Cortex of kidney (tissue), 1 donor: ENCODE measurements around the gene CDKN2AIPNL.
"Not testable (repeated sequence)": the region's sequence is repeated elsewhere in the genome, so short reads cannot be mapped to it uniquely, and the experiment has no call there.

ENCODE experiments used
- DNase-seq: peaks from one replicate; lab custom pipeline; 2025; lab: John Stamatoyannopoulos, UW

CDKN2AIPNL gene

DNA sequence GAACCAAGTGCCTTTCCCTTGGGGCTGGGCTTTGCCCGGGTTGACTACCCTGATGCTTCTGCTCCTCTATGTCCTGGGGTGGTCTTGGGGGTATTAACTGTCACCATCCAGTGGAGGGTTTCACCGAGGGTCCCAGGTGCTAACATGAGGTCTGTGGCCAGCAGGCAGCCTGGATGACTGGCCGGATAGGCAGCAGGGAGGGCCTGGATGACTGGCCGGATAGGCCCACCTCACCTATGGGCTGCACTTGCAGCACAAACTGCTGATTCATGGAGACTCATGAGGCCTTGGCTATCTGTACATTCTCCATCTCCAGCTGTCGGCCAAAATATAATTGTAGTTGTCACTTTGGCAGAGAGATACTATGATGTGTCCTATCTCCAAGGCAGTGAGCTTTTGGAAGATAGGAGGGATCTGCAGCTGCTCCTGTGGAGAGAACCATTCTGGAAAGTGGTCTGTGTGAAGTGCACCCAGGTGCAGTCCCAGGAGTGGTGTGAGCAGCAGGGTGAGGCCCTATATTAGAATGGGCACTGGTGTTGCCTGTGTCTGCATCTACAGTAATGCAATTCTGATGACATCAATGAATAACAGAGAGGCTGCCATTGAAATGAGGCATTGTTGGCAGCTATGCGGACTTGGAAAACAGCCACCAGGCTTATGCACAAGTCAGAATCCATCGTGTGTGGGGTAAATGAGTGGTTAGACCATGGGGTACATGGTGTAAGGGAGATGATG lies 26.3 kb upstream of the CDKN2AIPNL start:
- no peak for DNase-seq

DNA sequence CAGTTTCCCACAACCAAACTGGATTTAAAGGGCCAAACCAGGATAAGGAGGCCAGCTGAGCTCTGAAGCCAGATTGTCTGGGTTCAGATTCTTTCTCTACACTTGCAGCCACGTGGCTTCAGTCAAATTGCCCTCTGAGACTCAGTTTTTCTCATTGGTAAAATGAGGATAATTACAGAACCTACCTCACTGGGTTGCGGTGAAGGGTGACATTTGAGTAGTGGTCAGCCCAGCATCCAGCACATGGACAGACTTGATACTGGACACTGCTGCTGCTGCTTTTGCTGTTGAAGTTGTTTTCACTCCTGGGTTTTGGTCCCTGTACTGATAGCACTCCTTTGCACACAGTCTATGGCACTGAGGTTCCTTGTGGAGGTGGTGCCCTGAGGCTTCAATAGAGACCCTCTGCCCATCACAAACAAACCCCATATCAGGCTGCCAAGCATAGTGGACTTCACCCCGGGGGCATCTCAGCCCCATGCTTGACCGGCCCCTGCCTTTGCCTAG lies 25.7 kb upstream of the CDKN2AIPNL start:
- no peak for DNase-seq

DNA sequence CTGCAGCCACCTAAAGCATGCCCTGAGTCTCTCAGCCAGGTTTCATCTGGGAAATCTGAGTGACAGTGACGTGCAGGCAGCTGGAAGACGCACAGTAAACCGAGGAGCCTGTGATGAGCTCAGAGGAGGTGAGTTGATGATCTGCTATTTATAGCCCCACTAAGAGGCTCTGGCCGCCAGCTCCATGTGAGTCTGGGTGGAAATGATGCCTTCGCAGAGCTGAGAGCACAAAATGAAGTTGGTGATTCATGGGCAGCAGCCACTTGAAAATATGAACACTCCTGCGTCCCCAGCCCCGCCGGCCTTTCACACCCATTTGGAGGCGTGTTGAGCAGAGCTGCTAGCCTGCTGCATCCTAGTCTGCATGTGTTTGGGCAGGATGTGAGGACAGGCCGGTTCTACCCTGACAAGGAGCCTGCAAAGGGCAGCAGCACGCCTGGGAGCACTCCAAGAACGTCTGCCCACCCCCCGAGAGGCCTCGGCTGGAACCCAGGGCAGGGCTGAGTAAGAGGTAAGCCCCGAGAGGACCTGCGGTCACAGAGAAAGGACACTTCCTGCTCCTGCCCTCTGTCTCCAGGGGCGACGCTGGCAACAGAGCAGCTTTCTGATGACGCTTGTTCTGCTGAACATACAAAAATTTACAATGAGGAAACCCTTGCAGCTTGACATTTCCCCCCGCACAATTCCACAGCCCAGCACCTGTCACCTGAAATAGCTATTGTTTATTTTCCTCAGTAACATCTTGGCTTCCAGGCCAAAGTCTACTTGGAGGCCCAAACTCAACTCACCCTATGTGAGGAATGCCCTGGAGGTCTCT lies 25.1 kb upstream of the CDKN2AIPNL start:
- no peak for DNase-seq

- no peak for DNase-seq
These were observed 23.9 kb upstream of the CDKN2AIPNL start for GRCh38 chr5:134435560-134435959.

- DNase-seq: no peak
These were observed 21.1 kb upstream of the CDKN2AIPNL start for GRCh38 chr5:134432677-134433359.

- no peak for DNase-seq
These were observed 20.5 kb upstream of the CDKN2AIPNL start for GRCh38 chr5:134432174-134432573.

DNA sequence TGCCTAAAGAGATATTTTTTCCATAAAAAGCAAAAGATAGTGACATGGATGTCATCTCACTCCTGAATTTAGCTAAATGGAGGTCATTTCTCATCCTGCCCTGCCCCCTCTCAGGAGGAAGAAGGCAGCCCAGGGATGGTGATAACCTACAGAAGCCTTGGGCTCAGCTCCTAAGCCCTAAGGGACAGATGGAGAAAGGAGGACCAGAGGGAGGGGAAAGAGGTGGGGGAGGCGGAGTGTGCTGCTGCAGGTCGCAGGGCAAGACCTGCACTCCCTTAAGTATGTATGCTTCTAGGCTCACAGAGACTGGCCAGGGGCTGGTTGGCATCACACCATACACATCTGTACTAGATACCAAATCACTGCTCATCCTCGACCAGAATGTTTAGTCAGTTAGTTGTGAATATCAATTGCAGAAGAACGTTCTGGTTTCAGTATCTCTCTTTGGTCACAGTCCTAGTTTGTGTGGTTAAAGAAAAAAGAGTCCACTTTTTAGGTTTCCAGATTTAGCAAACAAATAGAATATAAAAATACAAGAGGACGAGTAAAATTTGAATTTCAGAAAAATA lies 18.4 kb upstream of the CDKN2AIPNL start:
- no peak for DNase-seq

GRCh38 chr5:134427540-134428041 lies 15.9 kb upstream of the CDKN2AIPNL start:
- DNase-seq: no peak

DNA sequence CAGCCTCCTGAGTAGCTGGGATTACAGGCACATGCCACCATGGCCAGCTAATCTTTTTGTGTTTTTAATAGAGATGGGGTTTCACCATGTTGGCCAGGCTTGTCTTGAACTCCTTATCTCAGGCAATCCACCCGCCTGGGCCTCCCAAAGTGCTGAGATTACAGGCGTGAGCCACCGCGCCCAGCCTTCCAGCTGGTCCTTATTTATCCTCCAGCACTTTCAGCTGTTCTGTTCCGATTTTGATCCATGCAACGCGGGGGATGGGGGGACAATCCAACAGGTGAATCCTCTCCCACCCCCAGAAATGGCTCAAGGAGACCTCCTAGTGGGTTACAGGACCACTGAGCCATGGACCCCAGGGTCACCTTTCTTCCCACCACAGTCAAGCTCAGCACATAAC lies 14.7 kb upstream of the CDKN2AIPNL start:
- no peak for DNase-seq

DNA sequence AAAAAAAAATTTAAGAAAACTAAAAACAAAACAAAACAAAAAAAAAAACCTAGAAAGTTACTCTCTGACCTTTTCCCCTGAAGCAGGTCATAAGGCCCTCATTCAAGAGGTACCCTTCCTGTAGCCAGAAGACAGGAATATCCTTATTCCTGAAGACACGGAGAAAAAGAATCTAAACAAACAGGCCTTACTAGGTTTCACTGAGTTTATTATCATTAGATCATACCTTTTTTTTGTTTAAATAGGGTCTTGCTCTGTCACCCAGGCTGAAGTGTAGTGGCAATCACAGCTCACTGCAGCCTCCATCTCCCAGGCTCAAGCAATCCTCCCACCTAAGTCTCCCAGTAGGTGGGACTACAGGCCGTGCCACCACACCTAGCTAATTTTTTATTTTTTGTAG lies 11.7 kb upstream of the CDKN2AIPNL start:
- no peak for DNase-seq

DNA sequence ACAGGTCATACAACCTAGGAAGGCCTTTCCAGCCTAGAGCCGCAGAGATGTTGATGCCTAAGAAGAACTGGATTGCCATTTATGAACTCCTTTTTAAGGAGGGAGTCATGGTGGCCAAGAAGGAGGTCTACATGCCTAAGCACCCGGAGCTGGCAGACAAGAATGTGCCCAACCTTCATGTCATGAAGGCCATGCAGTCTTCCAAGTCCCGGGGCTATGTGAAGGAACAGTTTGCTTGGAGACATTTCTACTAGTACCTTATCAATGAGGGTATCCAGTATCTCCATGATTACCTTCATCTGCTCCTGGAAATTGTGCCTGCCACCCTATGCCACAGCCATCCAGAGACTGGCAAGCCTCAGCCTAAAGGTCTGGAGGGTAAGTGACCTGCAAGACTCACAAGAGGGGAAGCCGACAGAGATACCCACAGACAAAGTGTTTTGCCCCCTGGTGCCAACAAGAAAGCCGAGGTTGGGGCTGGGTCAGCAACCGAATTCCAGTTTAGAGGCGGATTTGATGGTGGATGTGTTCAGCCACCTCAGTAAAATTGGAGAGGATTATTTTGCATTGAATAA lies 11.2 kb upstream of the CDKN2AIPNL start:
- DNase-seq: no peak

- not testable (repeated sequence) for DNase-seq
These were observed 9.4 kb upstream of the CDKN2AIPNL start for GRCh38 chr5:134421038-134421437.

- DNase-seq: no peak
These were observed 8.7 kb upstream of the CDKN2AIPNL start for GRCh38 chr5:134420343-134420742.

DNA sequence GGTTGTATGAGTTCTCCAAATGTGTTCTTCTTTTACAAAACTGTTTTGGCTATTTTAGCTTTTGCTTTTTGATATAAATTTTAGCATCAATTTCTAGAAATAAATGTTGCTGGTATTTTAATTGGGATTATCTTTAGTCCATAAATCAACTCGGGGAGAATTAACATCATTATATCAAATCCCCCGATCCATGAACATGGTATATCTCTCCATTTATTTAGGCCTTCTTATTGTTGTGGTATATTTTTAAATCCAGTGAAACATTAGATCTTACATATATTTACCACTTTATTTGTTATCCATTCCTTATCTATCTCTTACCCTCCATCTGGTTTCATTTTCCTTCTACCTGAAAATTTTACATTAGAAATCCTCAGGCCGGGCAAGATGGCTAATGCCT lies 7.3 kb upstream of the CDKN2AIPNL start:
- no peak for DNase-seq

GRCh38 chr5:134417707-134418106 lies 6.0 kb upstream of the CDKN2AIPNL start:
- no peak for DNase-seq

GRCh38 chr5:134413046-134413445 lies 1.4 kb upstream of the CDKN2AIPNL start:
- no peak for DNase-seq

DNA sequence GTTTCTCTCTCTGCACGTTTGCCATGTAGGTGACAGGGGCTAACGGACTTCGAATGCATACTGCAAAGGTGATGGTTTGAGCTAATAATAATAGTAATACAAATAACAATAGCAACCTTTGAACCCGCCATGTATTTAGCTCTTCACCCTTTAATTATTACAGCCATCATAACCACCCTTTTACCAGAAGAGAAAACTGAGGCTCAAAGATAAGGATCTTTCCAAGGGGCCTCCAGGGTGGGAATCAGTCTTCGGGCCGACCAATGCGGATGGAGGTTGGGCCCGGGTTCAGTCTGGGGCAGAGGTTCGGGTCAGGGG lies 494 bp downstream of the CDKN2AIPNL start:
- DNase-seq: no peak

DNA sequence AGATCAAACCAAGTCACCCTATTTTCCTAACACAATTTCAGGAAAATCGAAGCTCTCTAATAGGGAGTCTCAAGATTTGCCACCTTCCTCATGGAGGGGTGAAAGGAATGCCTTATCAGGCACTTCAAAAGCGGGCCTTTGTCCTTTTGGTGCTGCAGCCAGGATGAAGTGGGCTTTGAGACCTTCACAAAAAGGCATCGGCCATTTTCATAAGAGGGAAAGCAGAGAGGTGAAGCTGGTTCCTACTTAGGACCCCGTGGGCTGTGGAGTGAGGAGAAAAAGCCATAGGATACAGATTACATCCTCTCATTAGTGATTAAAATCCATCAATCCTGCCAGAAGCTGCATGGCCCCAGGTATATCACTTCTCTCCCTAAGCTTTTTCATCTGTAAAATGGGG lies 859 bp downstream of the CDKN2AIPNL start:
- no peak for DNase-seq

- no peak for DNase-seq
These were observed 2.4 kb downstream of the CDKN2AIPNL start for GRCh38 chr5:134409321-134409720.

- DNase-seq: no peak
These were observed 5.3 kb downstream of the CDKN2AIPNL start for GRCh38 chr5:134406390-134406789.

GRCh38 chr5:134403951-134404350 lies 7.7 kb downstream of the CDKN2AIPNL start:
- no peak for DNase-seq

DNA sequence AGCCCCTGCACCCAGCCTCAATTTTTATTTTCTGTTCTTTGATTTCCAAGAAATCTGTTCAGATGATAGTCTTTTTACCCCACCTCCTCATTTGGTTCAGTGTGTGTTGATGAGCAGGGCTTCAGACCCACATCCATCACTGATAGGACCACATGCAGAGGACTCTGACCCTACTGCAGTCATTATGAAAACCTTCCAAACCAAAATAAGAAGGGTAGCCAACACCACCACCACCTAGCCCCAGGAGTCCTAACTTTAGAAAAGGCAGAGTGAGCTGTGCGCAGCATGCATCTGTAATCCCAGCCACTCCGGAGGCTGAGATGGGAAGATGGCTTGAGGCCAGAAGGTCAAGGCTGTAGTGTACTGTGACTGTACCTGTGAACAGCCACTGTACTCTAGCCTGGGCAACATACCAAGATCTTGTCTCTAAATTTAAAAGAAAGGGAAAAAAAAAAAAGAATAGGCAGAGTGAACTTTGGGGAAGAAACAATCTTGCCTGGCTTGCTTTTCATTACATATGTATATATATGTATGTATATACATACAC lies 13.0 kb downstream of the CDKN2AIPNL start:
- DNase-seq: no peak
